Measurements from ENCODE around the gene RYR2.

Gene RYR2

DNA sequence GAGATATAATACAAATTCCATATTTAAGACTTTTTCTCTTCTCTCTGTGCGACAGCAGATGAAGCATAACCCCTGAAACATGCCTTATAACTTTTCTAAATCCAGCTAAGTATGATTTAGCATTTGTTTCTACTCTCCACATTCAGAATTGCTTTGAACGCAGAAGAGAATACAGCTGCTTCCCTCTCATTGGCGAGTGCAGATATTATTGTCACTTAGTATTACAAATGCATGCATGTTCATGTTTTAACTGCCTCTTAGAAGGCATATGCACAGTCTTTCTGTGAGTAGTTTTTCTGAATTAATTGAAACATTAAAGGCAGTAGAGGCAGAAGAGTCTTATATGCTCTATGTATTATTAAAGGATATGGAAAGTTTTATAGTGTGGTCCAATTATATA lies 631.6 kb downstream of the RYR2 start:
- no peak for DNase-seq (ENCODE audit: low spot score)

- DNase-seq (ENCODE audit: low spot score) = no peak
Observed at GRCh38 chr1:237677979-237678378, 636.0 kb downstream of the RYR2 start.

GRCh38 chr1:237679687-237680086 lies 637.7 kb downstream of the RYR2 start:
- DNase-seq (ENCODE audit: low spot score) = no peak

DNA sequence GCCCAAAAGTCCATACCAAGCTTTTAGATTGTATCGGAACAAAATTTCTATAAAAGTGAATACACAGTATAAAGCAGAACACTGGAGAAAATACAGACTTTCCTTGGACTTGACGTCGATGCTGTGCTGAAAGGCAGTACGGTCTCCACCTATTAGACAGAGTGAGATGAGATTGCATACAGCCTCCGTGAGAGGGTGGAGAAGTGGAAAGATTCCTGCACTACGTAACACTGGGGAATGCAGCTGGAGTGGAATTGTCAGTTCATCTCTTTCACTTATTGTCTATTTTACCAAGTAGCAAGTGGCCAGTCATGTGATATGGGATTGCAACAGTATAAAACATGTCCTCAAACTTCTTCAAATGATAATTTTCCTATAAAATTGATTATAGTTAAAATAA lies 639.2 kb downstream of the RYR2 start:
- no peak for DNase-seq (ENCODE audit: low spot score)

DNA sequence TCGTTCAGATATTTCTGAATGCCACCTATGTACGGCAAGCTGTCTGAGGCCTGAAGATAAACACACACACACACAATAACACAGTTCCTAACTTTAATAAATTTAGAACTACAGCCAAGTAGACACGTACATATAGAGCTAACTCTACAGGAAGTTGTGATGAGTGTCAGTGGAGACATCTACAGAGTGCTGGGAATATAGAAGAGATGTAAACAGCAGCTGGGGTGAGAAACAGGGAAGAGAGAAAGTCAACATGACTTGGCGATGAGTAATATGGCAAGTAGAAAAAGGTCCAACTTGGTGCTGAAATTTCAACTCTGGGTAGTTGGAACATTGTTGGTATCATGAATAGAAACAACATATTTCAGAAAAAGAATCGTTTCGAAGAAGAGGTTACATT lies 642.3 kb downstream of the RYR2 start:
- no peak for DNase-seq (ENCODE audit: low spot score)

DNA sequence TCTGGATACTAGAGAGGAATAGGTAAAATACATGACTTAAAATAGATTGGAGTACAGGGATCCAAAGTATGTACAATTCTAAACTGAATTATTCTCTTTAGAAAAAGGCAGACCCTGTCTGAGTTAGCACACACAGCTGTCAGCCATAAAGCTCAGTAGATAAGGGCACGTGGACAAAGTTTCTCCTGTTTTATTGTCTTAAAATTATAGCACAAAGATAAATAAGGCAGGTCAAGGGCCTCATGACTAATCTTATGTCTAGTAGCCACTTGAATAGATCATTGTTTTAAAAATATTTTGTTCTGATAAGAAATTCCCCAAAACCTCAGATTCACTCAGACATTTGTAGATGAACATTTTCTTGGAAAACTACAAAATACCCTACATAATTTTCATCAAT lies 643.6 kb downstream of the RYR2 start:
- no peak for DNase-seq (ENCODE audit: low spot score)

GRCh38 chr1:237687804-237688203 lies 645.8 kb downstream of the RYR2 start:
- no peak for DNase-seq (ENCODE audit: low spot score)

- DNase-seq (ENCODE audit: low spot score) = no peak
Observed at GRCh38 chr1:237690656-237691055, 648.7 kb downstream of the RYR2 start.

DNA sequence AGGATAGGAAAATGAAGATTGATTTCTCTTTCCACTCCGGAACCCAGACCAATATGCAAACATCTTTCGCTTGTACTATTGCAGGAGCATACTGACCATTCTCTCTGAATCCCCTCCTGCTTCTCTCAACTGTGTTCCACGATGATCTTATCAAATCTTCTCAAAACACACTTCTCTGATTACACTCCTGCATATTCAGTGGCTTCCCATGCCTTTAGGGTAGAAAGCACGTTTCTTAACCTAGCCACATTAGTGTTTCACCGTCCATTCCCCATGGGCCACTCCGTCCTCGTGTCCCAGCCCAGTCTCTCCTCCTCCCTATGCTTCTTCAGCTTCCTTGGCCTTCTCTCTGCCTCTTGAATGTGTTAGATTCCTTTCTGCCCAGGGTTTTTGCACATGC lies 650.3 kb downstream of the RYR2 start:
- DNase-seq (ENCODE audit: low spot score) = no peak

GRCh38 chr1:237695878-237696277 lies 653.9 kb downstream of the RYR2 start:
- no peak for DNase-seq (ENCODE audit: low spot score)

DNA sequence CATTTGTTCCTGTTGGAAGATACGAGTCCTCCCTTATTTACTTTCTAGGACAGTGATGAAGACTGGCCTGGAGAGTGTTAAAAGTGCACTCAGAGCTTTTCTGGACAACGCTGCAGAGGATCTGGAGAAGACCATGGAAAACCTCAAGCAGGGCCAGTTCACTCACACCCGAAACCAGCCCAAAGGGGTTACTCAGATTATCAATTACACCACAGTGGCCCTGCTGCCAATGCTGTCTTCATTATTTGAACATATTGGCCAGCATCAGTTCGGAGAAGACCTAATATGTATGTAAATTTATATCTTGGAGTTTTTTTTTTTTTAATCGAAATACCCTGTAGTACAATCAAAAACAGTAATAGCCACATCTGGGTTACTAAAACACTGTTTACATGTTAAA lies 658.2 kb downstream of the RYR2 start:
- no peak for DNase-seq (ENCODE audit: low spot score)

DNA sequence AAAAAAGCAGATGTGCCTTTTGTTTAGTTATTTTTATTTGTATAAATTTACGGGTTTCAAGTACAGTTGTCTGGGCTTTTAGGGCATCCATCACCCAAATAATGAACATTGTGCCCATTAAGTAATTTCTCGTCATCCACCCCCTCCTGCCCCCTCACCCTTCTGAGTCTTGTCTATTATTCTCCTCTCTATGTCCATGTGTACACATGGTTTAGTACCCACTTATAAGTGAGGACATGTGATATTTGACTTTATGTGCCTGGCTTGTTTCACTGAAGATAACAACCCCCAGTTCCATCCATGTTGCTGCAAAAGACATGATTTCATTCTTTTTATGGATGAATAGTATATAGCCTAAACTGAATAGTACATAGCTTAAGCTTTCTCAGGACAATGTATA lies 659.5 kb downstream of the RYR2 start:
- no peak for DNase-seq (ENCODE audit: low spot score)

DNA sequence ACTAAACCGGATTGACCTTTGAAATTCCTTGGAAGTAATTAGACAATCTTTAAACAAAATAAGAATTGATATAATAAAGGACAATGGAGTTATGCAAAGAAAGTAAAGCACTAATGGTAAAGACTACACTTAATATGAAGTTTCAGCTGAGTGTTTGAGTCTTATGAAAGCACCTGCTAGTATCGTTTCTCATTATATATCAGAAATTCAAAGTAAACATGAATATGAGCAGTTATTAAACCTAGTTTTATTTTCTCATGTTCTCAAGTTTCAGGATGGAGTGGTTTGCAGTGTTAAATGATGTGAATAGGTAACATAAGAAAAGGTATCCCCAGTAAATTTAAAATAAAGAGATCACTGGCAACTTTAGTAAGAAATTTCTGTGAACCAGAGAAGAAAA lies 660.2 kb downstream of the RYR2 start:
- no peak for DNase-seq (ENCODE audit: low spot score)

GRCh38 chr1:237705462-237705861 lies 663.5 kb downstream of the RYR2 start:
- no peak for DNase-seq (ENCODE audit: low spot score)

DNA sequence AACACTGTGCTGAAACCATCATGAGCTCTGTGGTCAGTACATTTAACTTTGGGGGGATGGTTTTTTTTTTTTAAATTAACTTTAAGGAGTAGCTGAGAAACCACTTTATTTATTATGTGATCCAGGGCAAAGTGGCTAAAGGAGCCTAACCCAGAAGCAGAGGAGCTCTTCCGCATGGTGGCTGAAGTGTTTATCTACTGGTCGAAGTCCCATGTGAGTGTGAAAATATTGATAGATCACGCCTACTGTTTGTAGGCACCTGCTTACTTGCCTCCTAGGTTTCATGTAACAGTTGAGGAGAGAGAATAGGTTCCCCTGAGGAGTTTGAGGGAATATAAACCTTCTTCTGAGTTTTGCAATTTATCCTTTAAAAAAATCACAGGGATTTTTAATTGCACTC lies 667.4 kb downstream of the RYR2 start:
- no peak for DNase-seq (ENCODE audit: low spot score)

DNA sequence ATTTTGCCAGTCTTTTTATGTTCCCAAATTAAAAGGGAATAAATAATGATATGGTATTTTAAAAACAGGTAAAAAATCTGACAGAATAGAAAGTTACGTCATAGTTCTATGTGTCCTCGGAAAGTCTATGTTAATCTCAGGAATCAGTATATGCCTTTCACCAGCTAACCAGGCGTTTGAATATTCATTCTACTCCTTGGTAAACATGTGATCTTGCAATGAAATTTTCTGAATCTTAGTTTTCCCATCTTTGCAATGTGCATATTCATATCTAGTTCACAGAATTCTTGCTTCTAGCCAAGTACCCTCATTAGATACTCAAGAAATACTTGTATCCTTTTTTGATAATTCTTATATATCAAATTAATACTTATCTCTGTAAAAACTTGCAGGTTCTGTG lies 669.3 kb downstream of the RYR2 start:
- DNase-seq (ENCODE audit: low spot score) = no peak

- no peak for DNase-seq (ENCODE audit: low spot score)
Observed at GRCh38 chr1:237712082-237712481, 670.1 kb downstream of the RYR2 start.

DNA sequence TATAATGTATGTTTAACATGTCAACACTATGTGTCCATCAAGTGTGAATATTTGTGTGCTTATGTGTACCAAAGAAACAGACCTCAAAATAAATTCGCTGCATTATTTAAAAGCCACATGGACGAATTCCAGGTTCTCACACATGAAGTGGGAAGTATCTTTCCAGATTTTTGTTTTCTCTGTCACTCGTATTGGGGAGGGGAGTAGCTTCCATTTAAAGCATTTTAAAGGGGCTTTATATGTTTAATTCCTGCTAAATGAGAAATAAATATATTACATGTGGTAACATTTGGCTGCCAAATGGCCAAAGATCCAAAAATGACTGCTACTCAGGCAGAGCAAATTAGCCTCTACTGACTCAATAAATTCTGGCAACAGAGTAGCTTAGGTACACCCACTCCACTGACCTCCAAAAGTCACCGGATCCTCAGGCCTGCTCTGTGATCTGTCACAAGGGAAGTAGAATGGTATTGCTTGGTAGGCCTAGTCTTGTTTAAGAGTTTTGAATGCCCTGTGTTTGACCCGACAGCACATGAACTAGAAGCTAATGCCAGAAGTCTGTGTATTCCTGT lies 670.7 kb downstream of the RYR2 start:
- DNase-seq (ENCODE audit: low spot score) = no peak

DNA sequence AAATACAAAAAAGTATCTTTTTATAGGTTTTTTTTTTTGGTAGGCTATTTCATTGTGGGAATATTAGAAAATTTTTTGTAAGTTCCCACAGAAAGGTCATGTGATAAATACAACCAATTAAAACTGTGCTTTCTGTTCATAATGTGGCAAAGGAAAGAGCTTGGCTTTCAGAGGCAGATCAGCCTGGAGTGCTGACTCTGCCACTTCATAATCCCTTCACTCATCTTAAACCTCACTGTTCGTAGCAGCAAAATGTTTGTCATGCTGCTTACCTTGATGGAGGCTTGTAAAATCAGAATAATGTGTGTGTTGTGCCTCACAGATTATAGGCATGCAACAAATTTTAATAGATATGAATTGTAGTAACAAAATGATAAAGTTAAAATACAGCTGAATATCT lies 671.9 kb downstream of the RYR2 start:
- no peak for DNase-seq (ENCODE audit: low spot score)

DNA sequence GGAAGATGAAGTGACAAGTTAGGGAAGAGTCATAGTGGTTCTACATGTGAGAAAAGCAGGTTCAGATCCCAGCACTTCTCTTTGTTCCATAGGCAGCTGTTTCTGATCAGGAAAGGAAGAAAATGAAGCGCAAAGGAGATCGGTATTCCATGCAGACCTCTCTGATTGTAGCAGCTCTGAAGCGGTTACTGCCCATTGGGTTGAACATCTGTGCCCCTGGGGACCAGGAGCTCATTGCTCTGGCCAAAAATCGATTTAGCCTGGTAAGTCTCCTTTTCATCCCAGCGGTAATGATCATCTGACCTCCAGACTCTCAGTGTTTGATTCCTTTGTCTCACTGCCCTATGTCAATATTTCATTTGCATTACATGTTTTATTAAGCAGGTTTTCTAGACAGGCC lies 675.1 kb downstream of the RYR2 start:
- no peak for DNase-seq (ENCODE audit: low spot score)

DNA sequence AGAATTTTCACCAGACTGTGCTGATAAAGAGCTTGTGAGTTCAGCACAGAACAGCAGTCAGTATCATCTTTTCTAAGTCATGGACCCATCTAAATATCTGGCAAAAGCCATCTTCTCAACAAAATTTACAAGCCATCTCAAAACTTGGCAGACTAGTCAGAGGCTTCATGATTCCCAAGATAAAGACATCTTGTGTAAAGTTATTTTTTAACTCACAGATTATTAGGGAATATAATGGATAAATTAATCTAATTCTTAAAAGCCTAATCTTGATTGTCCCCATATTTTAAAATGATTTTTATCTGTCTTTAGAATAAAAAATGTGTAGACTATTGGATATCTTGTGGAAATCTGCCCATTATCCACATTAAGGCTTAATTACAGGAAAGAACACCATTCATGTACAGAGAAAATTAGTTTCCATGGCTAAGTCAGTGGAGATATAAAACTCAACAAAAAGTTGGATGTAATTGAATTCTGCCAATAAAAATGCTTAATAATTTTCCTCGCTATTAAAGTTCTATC lies 688.9 kb downstream of the RYR2 start:
- DNase-seq (ENCODE audit: low spot score) = no peak

DNA sequence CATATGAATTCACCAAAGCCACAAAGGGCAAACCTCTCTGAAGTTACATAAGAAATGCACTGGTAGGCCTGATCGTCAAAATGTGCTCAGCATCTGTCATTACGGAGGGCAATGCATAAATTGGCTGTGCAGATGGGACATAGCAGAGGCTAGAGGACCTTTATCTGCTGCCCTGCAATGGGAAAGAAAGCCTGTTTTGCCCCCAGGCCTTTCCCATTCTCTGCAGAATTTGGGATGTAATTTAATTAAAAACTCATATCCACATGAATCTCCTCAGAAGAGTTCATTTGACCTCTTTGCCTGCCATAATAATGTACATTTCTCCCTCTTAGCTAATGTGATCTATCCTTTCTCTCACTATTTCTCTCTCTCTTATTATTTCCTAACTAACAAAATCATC lies 690.7 kb downstream of the RYR2 start:
- DNase-seq (ENCODE audit: low spot score) = no peak

GRCh38 chr1:237736372-237737029 lies 694.5 kb downstream of the RYR2 start:
- peak; percentile 78 for DNase-seq (ENCODE audit: low spot score)

GRCh38 chr1:237737448-237737847 lies 695.5 kb downstream of the RYR2 start:
- no peak for DNase-seq (ENCODE audit: low spot score)
